PC-3 (cell line): ENCODE results near the gene PPFIA1.

ENCODE experiments used
- CTCF ChIP-seq: fragments of 300-600 bp; sonication (generic); conservative IDR thresholded peaks from 2 replicates; pipeline ENCODE4 v1.5.1; 2017; ENCODE audit warnings: antibody characterized with exemption, low read depth, mild to moderate bottlenecking, low read length
- EZH2 ChIP-seq: fragments of 300-600 bp; sonication (generic); IDR thresholded peaks from one replicate; pipeline ENCODE4 v1.6.1; 2017; ENCODE audit warnings: antibody characterized with exemption, mild to moderate bottlenecking, low read length; ENCODE audit not compliant: unreplicated experiment
- EZH2phosphoT487 ChIP-seq: fragments of 300-600 bp; sonication (generic); IDR thresholded peaks from 2 replicates; pipeline ENCODE4 v1.6.1; 2018; ENCODE audit warnings: mild to moderate bottlenecking, antibody characterized with exemption, low read length, borderline replicate concordance

- no peak for TF ChIP-seq CTCF
- TF ChIP-seq EZH2phosphoT487: no peak
- TF ChIP-seq EZH2: no peak
Observed at GRCh38 chr11:70397983-70398833, 127.7 kb downstream of the PPFIA1 start, which contains the start of gene CTTN.
